Natural killer cell treated with Interleukin-12 subunit alpha and Interleukin-12 subunit beta and Interleukin-15 and Interleukin-18, amount 100 ng/mL, for 72 hours (primary cell): ENCODE data around the gene COL4A4. TPM values are rescaled to one million over a fixed set of nuclear protein-coding genes. Genes with fewer than 3 reads are reported as not detected.

Experiments
- ATAC-seq, 2 donors: fragments of 150-1000 bp; cut with Tn5 transposase in 1 of 2; sonication (Bioruptor Pico), chemical (Tn5 transposase) in 1 of 2; 2 replicates each; pipeline ENCODE4 v1.10.0; 2021
- DNase-seq: peaks from one replicate; pipeline ENCODE4 v3.0.0; 2022; ENCODE audit warnings: low spot score
- H3K27ac Mint-ChIP-seq, 2 donors: 1 replicate in 1 of 2; 2 replicates in 1 of 2; pipeline ENCODE4 v1.8.0; 2022; ENCODE audit warnings: mixed read lengths in 2 of 2, mild to moderate bottlenecking in 1 of 2, moderate library complexity in 1 of 2
- H3K27me3 Mint-ChIP-seq, 2 donors: 1 replicate in 1 of 2; 2 replicates in 1 of 2; pipeline ENCODE4 v1.8.0; 2022; ENCODE audit warnings: mixed read lengths in 2 of 2
- H3K36me3 Mint-ChIP-seq: one replicate; pipeline ENCODE4 v1.8.0; 2022; ENCODE audit warnings: mixed read lengths
- H3K4me1 Mint-ChIP-seq, 2 donors: 1 replicate in 1 of 2; 2 replicates in 1 of 2; pipeline ENCODE4 v1.8.0; 2022; ENCODE audit warnings: low read depth in 2 of 2, mixed read lengths in 2 of 2, mild to moderate bottlenecking in 1 of 2
- H3K4me3 Mint-ChIP-seq: one replicate; pipeline ENCODE4 v1.8.0; 2022; ENCODE audit warnings: mixed read lengths
- H3K9me3 Mint-ChIP-seq: 2 replicates; pipeline ENCODE4 v1.8.0; 2022; ENCODE audit warnings: mixed read lengths
- total RNA-seq, 2 donors: library from RNA; stranded (reverse); gene quantifications; one replicate each; pipeline ENCODE4 v1.2.3, GENCODE V29; 2022

Gene COL4A4
- total RNA-seq, 2 donors from 2014 or later, result 0.11 to 0.62 TPM

- no peaks in the 10 kb centered on the region for H3K9me3 Mint-ChIP-seq
- H3K36me3 Mint-ChIP-seq, result no peaks in the 10 kb centered on the region
- H3K27ac Mint-ChIP-seq, result no peak overlapping the region
- H3K4me3 Mint-ChIP-seq, result no peak overlapping the region
- peaks cover 2 to 10% of the 10 kb centered on the region in 2 donors for H3K27me3 Mint-ChIP-seq
- ATAC-seq (no peak), DNase-seq (no peak)
- no peaks in the 10 kb centered on the region for H3K4me1 Mint-ChIP-seq
These were observed 106.1 kb downstream of the COL4A4 start for GRCh38 chr2:227057743-227058447.

GRCh38 chr2:227057060-227057459 is 106.9 kb downstream of the COL4A4 start:
- no peaks in the 10 kb centered on the region for H3K9me3 Mint-ChIP-seq
- H3K4me3 Mint-ChIP-seq, result no peak overlapping the region
- H3K27me3 Mint-ChIP-seq, result peaks cover 5 to 17% of the 10 kb centered on the region in 2 donors

GRCh38 chr2:227054006-227054405 is 110.0 kb downstream of the COL4A4 start:
- Mint-ChIP-seq H3K36me3 (no peaks in the 10 kb centered on the region), H3K27me3 (peaks cover 5 to 15% of the 10 kb centered on the region in 2 donors), H3K9me3 (no peaks in the 10 kb centered on the region), H3K27ac (no peak overlapping the region), H3K4me1 (no peaks in the 10 kb centered on the region), H3K4me3 (no peak overlapping the region)
- ATAC-seq, result no peak
- DNase-seq, result no peak

More at GRCh38 chr2:227057060-227057459, 106.9 kb downstream of the COL4A4 start:
- DNase-seq, result no peak
- no peaks in the 10 kb centered on the region for H3K4me1 Mint-ChIP-seq
- H3K27ac Mint-ChIP-seq, result no peak overlapping the region
- H3K36me3 Mint-ChIP-seq, result no peaks in the 10 kb centered on the region
- ATAC-seq, result peak in 1 of 2 donors; percentile 24

- H3K36me3 Mint-ChIP-seq, result no peaks in the 10 kb centered on the region
- peaks cover 5 to 9% of the 10 kb centered on the region in 2 donors for H3K27me3 Mint-ChIP-seq
- no peak overlapping the region for H3K4me3 Mint-ChIP-seq
- DNase-seq, result no peak
- no peaks in the 10 kb centered on the region for H3K9me3 Mint-ChIP-seq
- H3K27ac Mint-ChIP-seq, result no peak overlapping the region
- ATAC-seq, result no peak
- no peaks in the 10 kb centered on the region for H3K4me1 Mint-ChIP-seq
These were observed 111.1 kb downstream of the COL4A4 start for GRCh38 chr2:227052879-227053278.

GRCh38 chr2:227043981-227044380 is 120.0 kb downstream of the COL4A4 start:
- Mint-ChIP-seq H3K9me3 (no peaks in the 10 kb centered on the region), H3K36me3 (no peaks in the 10 kb centered on the region), H3K27ac (no peak overlapping the region)

GRCh38 chr2:227038550-227039189 is 125.3 kb downstream of the COL4A4 start:
- no peaks in the 10 kb centered on the region for H3K9me3 Mint-ChIP-seq
- no peak for ATAC-seq
- no peak for DNase-seq
- no peak overlapping the region for H3K27ac Mint-ChIP-seq
- H3K4me1 Mint-ChIP-seq, result no peaks in the 10 kb centered on the region
- H3K36me3 Mint-ChIP-seq, result no peaks in the 10 kb centered on the region
- H3K27me3 Mint-ChIP-seq, result peaks cover 35 to 60% of the 10 kb centered on the region in 2 donors
- H3K4me3 Mint-ChIP-seq, result no peak overlapping the region

More at GRCh38 chr2:227043981-227044380, 120.0 kb downstream of the COL4A4 start:
- peaks cover 12 to 41% of the 10 kb centered on the region in 2 donors for H3K27me3 Mint-ChIP-seq
- DNase-seq (no peak), ATAC-seq (no peak)
- H3K4me1 Mint-ChIP-seq, result no peaks in the 10 kb centered on the region
- no peak overlapping the region for H3K4me3 Mint-ChIP-seq

- Mint-ChIP-seq H3K27ac (no peak overlapping the region), H3K4me3 (no peak overlapping the region)
These were observed 127.5 kb downstream of the COL4A4 start for GRCh38 chr2:227036527-227036926.

GRCh38 chr2:227035711-227036367 is 128.2 kb downstream of the COL4A4 start:
- Mint-ChIP-seq H3K9me3 (no peaks in the 10 kb centered on the region), H3K27me3 (peaks cover 44 to 62% of the 10 kb centered on the region in 2 donors), H3K4me3 (no peak overlapping the region), H3K27ac (no peak overlapping the region), H3K4me1 (peaks cover 10 to 11% of the 10 kb centered on the region in 2 donors), H3K36me3 (no peaks in the 10 kb centered on the region)
- no peak for ATAC-seq
- no peak for DNase-seq

More at GRCh38 chr2:227036527-227036926, 127.5 kb downstream of the COL4A4 start:
- H3K9me3 Mint-ChIP-seq, result no peaks in the 10 kb centered on the region
- H3K4me1 Mint-ChIP-seq, result peaks cover 4% of the 10 kb centered on the region in 2 donors
- H3K36me3 Mint-ChIP-seq, result no peaks in the 10 kb centered on the region
- no peak for DNase-seq
- H3K27me3 Mint-ChIP-seq, result peaks cover 44 to 65% of the 10 kb centered on the region in 2 donors
- no peak for ATAC-seq

GRCh38 chr2:227033471-227034148 is 130.4 kb downstream of the COL4A4 start:
- no peak for ATAC-seq
- H3K9me3 Mint-ChIP-seq, result no peaks in the 10 kb centered on the region

GRCh38 chr2:227031379-227031778 is 132.6 kb downstream of the COL4A4 start:
- DNase-seq, result no peak
- Mint-ChIP-seq H3K4me1 (peaks cover 13 to 19% of the 10 kb centered on the region in 2 donors), H3K27ac (no peak overlapping the region), H3K9me3 (no peaks in the 10 kb centered on the region), H3K36me3 (no peaks in the 10 kb centered on the region), H3K27me3 (peaks cover 38 to 57% of the 10 kb centered on the region in 2 donors), H3K4me3 (no peak overlapping the region)
- peak; percentile 41 to 55 for ATAC-seq

More at GRCh38 chr2:227033471-227034148, 130.4 kb downstream of the COL4A4 start:
- H3K27me3 Mint-ChIP-seq, result peaks cover 48 to 63% of the 10 kb centered on the region in 2 donors
- no peak overlapping the region for H3K4me3 Mint-ChIP-seq
- H3K27ac Mint-ChIP-seq, result no peak overlapping the region
- no peak for DNase-seq
- no peaks in the 10 kb centered on the region for H3K36me3 Mint-ChIP-seq
- peaks cover 13 to 19% of the 10 kb centered on the region in 2 donors for H3K4me1 Mint-ChIP-seq

- Mint-ChIP-seq H3K27ac (peak overlapping the region in 1 of 2 donors; percentile 2), H3K36me3 (no peaks in the 10 kb centered on the region), H3K27me3 (peaks cover 34 to 51% of the 10 kb centered on the region in 2 donors), H3K4me3 (no peak overlapping the region), H3K4me1 (peaks cover 13 to 19% of the 10 kb centered on the region in 2 donors), H3K9me3 (no peaks in the 10 kb centered on the region)
- ATAC-seq (no peak), DNase-seq (no peak)
These were observed 133.2 kb downstream of the COL4A4 start for GRCh38 chr2:227030789-227031188.

GRCh38 chr2:227029426-227030105 is 134.4 kb downstream of the COL4A4 start:
- no peak for ATAC-seq
- Mint-ChIP-seq H3K4me3 (no peak overlapping the region), H3K9me3 (no peaks in the 10 kb centered on the region), H3K27ac (no peak overlapping the region), H3K27me3 (peaks cover 29 to 46% of the 10 kb centered on the region in 2 donors), H3K36me3 (no peaks in the 10 kb centered on the region), H3K4me1 (peaks cover 13 to 19% of the 10 kb centered on the region in 2 donors)
- DNase-seq, result no peak

GRCh38 chr2:227025510-227025909 is 138.5 kb downstream of the COL4A4 start:
- peaks cover 0 to 5% of the 10 kb centered on the region in 2 donors for H3K4me1 Mint-ChIP-seq
- no peaks in the 10 kb centered on the region for H3K36me3 Mint-ChIP-seq
- H3K4me3 Mint-ChIP-seq, result no peak overlapping the region
- no peak for ATAC-seq
- no peak for DNase-seq
- H3K9me3 Mint-ChIP-seq, result no peaks in the 10 kb centered on the region
- no peak overlapping the region for H3K27ac Mint-ChIP-seq
- H3K27me3 Mint-ChIP-seq, result peaks cover 21 to 24% of the 10 kb centered on the region in 2 donors
